Activated CD4-positive, alpha-beta T cell treated with anti-CD3 and anti-CD28 coated beads for 24 hours (primary cell): ENCODE measurements around the gene CGB5.

Source experiments
- DNase-seq, 2 donors: peaks; one replicate each; pipeline ENCODE4 v3.0.0-alpha.2; 2020; ENCODE audit warnings: low read depth in 2 of 2

Gene CGB5

DNA sequence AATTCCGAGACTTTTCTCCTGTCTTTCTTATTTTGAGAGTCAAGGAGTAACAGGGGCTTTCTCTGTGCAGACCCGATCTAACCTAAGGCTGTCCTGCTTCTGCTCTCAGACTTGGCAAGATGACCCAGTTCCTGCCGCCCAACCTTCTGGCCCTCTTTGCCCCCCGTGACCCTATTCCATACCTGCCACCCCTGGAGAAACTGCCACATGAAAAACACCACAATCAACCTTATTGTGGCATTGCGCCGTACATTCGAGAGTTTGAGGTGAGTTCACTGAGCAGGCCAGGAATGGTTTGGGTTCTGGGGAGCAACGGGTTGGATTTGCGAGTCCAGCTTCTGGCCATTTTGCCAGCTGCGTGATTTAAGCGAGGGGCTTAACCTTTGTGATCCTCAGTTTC is 42.6 kb downstream of the CGB5 start:
- DNase-seq: no peak

DNA sequence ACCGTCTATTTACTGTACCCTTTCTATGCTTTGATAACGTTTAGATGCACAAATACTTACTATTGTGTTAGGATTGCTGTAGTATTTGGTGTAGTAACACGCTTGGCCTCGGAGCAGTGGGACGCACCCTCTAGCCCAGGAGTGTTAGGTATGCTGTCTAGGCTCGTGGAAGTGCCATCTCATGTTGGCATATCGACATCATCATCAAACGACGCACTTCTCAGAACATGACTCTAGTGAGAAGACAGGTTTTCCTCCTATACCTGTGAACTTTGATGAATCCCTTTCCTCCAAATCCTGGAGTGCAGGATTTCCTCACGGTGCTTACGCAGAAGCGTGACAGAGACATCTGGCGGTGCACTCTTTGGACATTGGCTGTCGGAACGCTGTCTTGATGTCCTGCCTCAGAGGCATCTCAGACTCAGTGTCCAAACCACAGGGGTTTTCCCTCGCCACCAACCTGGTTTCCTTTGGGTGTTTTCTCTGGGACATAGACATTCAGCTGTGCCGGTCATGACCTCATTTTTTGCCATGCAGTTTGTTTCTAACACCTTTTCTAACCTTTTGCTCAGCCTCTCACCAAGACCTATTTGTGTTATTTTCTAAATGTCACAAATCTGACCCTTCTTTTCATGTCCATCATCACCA is 47.9 kb downstream of the CGB5 start:
- no peak for DNase-seq

DNA sequence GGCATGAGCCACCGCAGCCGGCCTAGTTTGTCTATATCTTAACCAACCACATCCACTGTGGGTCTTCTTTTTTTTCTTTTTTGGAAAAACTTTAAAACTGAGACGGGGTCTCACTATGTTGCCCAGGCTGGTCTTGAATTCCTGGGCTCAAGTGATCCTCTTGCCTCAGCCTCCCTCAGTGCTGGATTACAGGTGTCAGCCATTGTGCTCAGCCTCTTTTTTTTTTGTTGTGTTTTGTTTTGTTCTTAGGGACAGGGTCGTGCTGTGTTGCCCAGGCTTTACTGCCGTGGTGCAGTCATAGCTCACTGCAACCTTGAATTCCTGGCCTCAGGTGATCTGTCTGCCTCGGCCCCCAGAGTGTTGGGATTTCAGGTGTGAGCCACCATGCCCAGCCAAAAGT is 49.0 kb downstream of the CGB5 start:
- DNase-seq: no peak
